Measurements from ENCODE around the gene NCKAP1. TPM values are rescaled to one million over a fixed set of nuclear protein-coding genes. Genes with fewer than 3 reads are reported as not detected.

NCKAP1 gene
- total RNA-seq, 1 donor from 2014 or later, result 55.7 TPM

GRCh38 chr2:182870227-182870626 lies 168.0 kb downstream of the NCKAP1 start:
- Histone ChIP-seq H3K36me3 (no peaks in the 10 kb centered on the region), H3K27ac (no peak overlapping the region), H3K27me3 (no peaks in the 10 kb centered on the region), H3K4me1 (peaks cover 0 to 3% of the 10 kb centered on the region in 2 donors), H3K4me3 (no peak overlapping the region), H3K9me3 (no peaks in the 10 kb centered on the region)
- no peak for DNase-seq (ENCODE audit: low spot score in 2 of 2)
- no peak for TF ChIP-seq CTCF (IDR thresholded peaks at IDR 0.05)
- intact Hi-C loops (cut with DNase I), result no loop called here

GRCh38 chr2:182868054-182868796 lies 170.0 kb downstream of the NCKAP1 start:
- Histone ChIP-seq H3K27ac (peak overlapping the region; percentile 42 to 78), H3K4me1 (peaks cover 3 to 4% of the 10 kb centered on the region in 2 donors), H3K36me3 (no peaks in the 10 kb centered on the region), H3K27me3 (no peaks in the 10 kb centered on the region), H3K9me3 (no peaks in the 10 kb centered on the region), H3K4me3 (no peak overlapping the region)
- DNase-seq (ENCODE audit: low spot score in 2 of 2), result no peak
- intact Hi-C loops (cut with DNase I), result loop anchor here (5.0 kb wide), 2 partner anchors 34 to 84 kb away; no protein-coding TSS in a partner anchor
- TF ChIP-seq CTCF (IDR thresholded peaks at IDR 0.05), result no peak

GRCh38 chr2:182867426-182868053 lies 170.7 kb downstream of the NCKAP1 start:
- no peak for DNase-seq (ENCODE audit: low spot score in 2 of 2)
- no peaks in the 10 kb centered on the region for H3K27me3 ChIP-seq
- H3K4me3 ChIP-seq, result peak overlapping the region; percentile 51 to 81
- H3K36me3 ChIP-seq, result no peaks in the 10 kb centered on the region
- H3K9me3 ChIP-seq, result no peaks in the 10 kb centered on the region
- H3K4me1 ChIP-seq, result peaks cover 3 to 4% of the 10 kb centered on the region in 2 donors
- intact Hi-C loops (cut with DNase I), result loop anchor here (2.0 to 5.0 kb wide), 3 partner anchors 19 to 85 kb away; no protein-coding TSS in a partner anchor
- peak overlapping the region; percentile 78 to 83 for H3K27ac ChIP-seq
- no peak for TF ChIP-seq CTCF (IDR thresholded peaks at IDR 0.05)

GRCh38 chr2:182866461-182867406 lies 171.5 kb downstream of the NCKAP1 start, which contains the start of gene FRZB:
TSS of gene FRZB (minus strand) at chr2:182866637. CDS start at chr2:182866552, 85 bp downstream.
- DNase-seq (ENCODE audit: low spot score in 2 of 2), result peak; percentile 15 to 89
- intact Hi-C loops (cut with DNase I), result loop anchor here (2.0 to 5.0 kb wide), 3 partner anchors 20 to 86 kb away; no protein-coding TSS in a partner anchor
- H3K9me3 ChIP-seq, result no peaks in the 10 kb centered on the region
- peak in 1 of 3 experiments; percentile 9 for TF ChIP-seq CTCF (IDR thresholded peaks at IDR 0.05)
- peaks cover 3 to 9% of the 10 kb centered on the region in 2 donors for H3K4me1 ChIP-seq
- H3K27ac ChIP-seq, result peak within 1 kb of the TSS; percentile 78 to 83
- H3K4me3 ChIP-seq, result peak within 1 kb of the TSS; percentile 51 to 81
- H3K36me3 ChIP-seq, result no peaks in the 10 kb centered on the region
- H3K27me3 ChIP-seq, result no peaks in the 10 kb centered on the region

DNA sequence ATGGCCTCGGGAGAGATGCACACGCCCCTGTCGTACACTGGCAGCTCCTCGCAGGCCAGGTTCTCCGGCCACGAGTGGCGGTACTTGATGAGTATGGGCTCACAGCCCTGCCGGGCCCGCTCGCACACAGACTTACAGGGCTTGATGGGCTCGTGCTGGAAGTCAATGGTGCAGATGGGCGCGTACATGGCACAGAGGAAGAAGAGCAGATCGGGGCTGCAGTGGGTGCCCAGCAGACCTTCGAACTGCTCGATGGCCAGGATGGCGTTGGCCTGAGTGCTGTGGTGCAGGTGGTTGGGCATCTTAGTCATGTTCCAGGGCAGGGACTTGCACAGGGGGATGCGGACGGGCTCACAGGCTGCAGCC lies 172.2 kb downstream of the NCKAP1 start:
- Histone ChIP-seq H3K27ac (peak overlapping the region; percentile 78 to 83), H3K36me3 (no peaks in the 10 kb centered on the region), H3K4me3 (peak overlapping the region; percentile 51 to 81), H3K27me3 (no peaks in the 10 kb centered on the region), H3K4me1 (peaks cover 3 to 13% of the 10 kb centered on the region in 2 donors), H3K9me3 (no peaks in the 10 kb centered on the region)
- no peak for TF ChIP-seq CTCF (IDR thresholded peaks at IDR 0.05)
- intact Hi-C loops (cut with DNase I), result loop anchor here (2.0 to 5.0 kb wide), 3 partner anchors 21 to 86 kb away; no protein-coding TSS in a partner anchor
- peak in 1 of 2 donors; percentile 73 for DNase-seq (ENCODE audit: low spot score in 2 of 2)
